GM18858 (cell line): ENCODE results near the gene PAX3.
"Not testable (repeated sequence)": the region's sequence is repeated elsewhere in the genome, so short reads cannot be mapped to it uniquely, and the experiment has no call there.

Experiments
- ATAC-seq: cut with Tn5 transposase; IDR thresholded peaks from one replicate; pipeline ENCODE4 v1.9.1; 2021; ENCODE audit not compliant: unreplicated experiment

Gene PAX3

DNA sequence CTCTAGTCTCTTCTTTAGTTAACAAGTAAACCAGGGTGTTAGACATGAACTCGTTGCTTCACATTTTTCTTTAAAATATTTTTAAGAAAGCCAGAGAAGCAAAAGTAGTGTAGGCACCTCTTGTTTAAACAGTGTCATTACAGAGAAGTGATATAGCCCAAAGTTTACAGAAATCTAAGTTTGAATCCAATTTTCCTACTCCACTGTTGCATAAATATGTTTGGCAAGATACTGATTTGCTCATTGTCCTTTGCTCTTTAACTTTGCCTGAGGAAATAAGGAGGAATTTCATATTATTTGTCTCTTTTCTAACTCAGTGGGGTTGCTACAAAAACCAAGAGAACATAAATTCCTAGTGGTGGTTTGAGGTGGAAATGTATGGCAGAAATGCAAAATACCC is 81.1 kb downstream of the PAX3 start:
- no peak for ATAC-seq

DNA sequence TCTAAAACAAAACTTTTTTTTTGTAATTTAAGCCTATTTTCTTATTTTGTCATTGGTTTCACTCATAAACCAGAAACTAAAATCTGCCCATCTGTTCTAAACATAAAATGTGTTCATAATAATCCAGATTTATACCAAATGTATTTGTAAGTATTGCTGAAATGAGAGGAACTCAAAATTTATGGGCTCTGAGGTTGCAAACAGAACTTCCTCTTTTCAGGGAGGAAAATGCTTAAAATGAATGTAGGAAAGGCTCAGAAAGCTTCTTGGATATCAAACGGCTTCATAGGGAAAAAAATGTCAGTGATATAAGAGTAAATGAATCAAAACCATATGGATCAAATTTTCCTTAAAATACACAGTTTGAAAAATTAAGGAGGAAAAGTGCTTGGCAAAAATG is 83.9 kb downstream of the PAX3 start:
- ATAC-seq: no peak

DNA sequence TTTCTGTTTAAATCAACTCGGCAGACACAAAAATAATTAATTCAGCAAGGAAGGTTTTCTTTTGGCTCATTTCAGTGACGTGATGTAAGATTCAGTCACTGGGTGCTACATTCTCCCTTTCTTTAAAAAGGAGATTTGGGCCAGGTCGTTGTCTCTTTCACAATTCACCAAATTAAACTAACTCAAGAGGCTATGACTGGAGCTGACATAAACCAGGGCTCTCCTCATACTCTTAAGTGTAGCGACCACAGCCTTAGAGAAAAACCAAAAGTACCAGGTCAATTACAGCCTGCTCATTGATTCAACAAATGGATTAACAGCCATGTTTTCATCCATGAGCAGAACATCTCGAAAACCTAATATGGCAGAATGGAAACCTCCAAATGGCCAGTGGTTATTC is 85.7 kb downstream of the PAX3 start:
- ATAC-seq: no peak

DNA sequence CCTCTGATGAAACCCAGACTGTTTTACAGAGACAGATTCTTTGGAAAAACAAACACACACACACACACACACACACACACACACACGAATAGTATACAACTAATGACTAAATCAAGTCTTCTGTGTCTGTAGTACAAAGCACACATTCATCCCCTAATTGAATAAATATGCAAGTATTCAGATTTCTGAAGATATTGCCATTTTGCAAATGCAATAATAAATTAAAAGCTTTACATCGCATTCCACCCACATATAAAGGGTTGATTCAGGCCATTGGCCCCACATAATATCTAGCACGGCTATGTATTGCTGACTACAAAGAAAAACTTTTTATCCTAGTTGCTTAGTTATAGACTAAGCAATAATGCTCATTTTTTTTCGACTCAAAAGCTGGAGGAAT is 86.2 kb downstream of the PAX3 start:
- no peak for ATAC-seq

DNA sequence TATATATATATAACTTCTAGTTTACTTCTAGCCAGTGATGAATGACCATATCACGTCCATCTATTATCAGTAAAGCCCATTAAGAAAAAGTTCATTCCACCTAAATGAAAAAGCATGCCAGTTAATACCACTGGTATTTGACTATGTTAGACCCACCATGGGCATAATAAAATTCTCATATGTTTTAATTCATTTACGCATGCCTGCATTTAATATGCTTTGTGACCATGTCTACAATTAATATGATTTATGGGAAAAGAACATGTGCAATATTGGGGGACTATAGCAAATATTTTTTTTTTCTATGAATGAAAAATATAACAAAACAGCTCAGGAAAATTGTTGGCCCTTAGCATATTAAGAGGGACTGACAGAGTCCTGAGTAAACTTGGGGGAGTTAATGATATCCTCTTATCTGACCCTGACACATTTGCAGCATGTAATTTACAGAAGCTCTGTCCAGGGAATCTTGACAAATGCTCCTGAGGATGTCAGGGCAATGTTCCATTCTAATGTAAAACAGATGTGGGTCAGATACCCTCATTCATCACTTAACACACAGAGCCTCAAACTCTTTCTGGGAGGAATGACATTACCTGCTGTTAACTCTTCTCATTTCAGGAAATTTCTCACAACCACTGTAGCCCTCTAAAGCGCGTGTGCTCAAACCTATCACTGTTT is 90.6 kb downstream of the PAX3 start:
- no peak for ATAC-seq

DNA sequence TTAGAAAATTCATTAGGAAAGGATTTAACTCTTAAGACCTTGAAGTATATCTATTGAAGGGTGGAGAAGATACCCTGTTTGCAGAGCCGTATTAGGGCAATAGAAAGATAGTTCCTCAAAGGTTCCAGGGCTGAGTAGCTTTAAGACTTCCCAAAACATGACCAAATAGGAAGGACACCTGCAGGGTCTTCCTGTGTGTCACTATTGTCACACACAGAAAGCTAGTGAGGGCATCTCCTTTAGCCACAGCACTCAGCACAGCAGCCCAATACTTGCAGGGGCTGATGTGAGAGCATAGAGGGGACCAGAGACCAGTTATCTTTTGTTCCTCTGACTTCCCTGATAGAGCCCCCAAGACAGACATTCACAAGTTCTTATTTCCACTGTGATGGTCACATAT is 93.7 kb downstream of the PAX3 start:
- ATAC-seq: no peak

DNA sequence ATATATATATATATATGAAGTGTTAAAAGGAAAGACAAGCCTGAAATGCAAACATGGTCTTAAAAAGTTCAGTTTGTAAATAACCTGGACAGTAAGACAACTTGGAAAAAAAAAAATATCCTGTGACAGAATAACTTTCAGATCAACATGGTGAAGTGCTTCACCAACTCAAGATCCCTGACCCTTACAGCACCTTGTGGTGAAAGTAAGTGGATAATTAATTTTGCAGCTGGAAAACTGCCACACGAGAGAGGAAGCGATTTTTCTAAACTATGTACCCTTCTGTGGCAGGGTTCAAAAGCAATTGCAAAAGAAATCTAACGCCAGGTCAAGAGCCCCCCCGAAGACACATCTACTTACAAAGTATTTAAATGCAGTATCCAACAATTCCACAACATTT is 95.8 kb downstream of the PAX3 start:
- no peak for ATAC-seq

DNA sequence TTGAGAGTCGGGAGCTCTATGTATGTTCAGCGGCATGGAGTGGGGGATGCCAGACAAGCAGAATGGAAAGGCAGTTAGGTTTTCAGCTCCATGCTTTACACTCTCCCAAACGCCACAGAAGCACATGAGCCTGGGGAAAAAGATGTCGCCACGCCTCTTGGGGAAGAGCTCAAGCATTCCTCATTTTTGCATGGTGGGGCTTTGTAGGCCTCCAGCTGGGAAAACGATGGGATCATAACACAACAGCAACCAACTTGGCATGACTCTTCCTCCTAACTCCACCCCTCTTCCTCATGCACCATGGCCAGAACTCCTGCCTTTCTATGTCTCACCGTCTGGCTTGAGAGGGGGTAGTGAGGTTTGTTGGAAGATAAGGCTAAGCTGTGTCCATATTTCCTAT is 102.6 kb downstream of the PAX3 start:
- no peak for ATAC-seq

DNA sequence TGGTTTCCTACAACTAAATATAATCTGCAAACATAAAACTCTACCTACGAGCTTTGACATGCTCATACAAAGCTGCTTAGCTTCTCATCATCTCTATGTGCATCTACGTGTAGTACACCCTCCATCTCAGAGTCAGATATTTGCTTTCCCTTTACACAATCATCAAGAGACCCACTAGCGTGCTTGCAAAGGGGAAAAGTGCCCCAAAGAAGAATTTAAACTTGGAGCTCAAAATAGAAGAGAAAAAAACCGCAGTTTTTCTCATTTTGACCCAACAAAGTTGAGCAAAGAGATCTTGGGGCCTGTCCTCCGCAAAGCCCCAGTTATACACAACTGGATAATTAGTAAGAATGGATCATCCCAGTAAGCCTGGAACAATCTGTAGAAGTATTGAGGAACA is 104.1 kb downstream of the PAX3 start:
- no peak for ATAC-seq

DNA sequence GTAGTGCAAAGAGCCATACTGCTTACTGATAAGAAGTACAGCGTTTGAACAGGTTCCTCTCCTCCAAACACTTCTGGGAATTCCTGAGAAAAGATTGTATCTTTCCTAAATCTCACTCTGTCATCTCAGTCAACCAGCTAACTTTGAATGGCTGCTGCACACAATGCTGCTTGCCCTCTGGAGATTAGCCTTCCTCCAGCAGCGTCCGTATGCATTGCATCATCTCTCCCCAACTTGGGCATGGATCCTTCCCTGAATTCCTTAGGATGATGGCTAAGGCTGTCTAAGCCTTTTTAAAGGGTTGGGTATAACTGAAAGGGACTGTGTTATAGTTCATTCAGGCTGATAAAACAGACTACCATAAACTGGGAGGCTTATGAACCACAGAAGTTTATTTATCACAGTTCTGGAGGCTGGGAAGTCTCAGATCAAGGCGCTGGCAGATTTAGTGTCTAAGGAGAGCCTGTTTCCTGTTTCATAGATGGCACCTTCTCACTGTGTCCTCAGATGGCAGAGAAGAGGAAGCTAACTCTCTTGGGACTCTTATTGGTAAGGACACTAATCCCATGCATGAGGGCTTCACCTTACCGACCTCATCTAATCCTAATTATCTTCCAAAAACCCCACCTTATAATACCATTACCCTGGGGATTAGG is 105.3 kb downstream of the PAX3 start:
- no peak for ATAC-seq

DNA sequence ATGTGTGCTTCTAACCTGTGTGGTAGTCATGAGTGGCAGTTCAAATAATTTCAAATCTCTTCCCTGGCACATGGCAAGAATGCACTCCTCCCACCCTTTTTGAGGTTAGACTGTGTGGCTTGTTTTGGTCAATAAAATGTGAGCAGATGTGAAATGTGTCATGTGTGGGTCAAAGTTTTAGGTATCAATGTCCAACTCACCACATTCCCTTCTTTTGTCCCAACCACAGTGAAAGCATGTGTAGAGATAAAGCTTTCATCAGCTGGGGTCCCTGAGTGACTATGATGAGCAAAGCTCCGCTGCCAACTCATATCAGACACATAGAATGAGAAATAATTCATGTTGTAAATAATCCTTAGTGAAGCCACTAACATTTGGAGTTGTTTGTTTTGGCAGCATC is 118.2 kb downstream of the PAX3 start:
- ATAC-seq: no peak

DNA sequence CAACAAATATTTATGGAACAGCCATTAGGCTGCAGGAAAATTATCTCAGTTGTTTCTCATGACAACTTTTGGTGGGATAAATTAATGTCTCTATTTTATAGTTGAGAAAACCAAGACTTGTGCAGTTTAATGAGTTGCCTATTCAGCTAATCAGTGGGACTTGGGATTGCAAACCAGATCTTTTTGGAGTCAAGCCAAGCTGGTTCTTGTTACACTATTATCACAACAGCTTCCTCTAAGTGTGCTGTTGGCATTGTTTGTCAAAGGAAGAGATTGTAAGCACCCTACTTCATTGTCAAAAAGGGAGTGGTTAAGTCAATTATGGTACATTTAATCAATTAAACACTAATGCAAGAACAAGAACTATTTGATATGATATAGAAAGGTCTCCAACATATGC is 119.2 kb downstream of the PAX3 start:
- no peak for ATAC-seq

DNA sequence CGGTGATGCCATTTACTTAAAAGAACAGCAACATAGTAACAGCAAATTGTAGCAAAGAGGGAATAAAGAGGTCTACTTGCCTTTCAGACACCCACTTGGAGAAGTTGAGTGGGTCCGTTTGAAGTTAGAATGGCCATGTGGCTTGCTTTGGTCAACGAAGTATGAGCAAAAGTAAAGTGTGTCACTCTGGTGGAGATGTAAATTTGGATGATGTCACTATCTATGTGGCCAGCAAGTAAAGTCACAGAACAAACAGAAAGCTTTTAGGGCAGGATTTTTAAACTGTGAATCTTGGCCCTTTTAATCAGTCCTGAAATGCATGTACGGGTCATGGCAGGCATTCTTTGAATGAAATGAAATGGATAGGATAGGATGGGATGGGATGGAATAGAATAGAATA is 120.3 kb downstream of the PAX3 start:
- no peak for ATAC-seq

DNA sequence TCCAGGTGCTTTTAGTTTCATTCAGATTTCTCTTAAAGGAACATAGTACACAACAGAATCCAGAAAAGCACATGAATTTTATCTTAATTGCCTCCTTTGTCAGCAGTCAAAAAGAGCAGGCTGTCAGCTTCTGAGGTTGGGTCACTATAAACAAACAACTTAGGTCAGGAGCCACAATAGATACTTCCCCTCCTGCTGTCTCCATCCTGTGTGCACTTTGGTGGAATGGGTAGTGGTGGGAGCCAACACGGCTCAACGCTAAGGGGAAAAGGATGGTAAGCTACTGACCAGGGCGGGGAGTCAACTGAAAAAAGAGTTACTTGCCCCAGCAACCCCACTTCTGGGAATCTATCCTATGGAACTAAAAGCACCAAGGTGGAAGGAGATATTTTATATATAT is 121.9 kb downstream of the PAX3 start:
- ATAC-seq: no peak

DNA sequence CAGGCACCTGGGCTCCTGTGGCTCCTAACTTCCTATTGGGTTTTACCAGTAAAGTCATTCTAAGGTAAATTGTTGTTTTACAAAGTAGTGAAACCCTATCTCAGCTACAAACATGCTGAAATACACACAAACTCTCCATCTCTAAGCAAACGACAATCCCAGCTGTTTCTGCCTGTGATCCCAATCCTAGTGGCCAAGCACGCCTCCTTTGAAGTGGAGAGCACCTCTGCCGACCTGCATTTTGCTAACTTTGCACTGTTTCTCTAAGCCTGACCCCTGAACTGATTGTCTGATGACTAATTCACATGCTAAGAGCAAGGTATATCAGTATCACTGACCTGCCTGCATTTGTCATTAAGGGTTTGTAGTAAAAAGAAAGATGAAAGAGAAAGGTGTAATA is 124.3 kb downstream of the PAX3 start:
- no peak for ATAC-seq

DNA sequence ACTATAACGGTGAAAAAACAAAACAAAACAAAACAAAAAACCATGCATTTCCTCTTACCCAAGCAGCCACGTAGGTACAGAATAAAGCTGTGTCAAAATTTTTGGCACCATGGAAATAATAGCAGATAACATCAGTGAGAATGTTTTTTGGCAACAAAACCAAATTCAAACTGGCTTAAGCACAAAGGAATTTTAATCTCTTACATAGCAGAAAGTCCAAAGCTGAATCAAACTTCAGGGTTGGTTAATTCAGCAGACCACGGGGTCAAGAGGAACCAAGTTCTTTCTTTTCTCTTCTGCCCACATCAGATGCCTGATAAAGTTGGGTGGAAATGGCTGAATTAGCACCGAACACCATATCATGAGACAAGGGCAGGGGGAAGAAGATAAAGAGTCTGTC is 129.5 kb downstream of the PAX3 start:
- no peak for ATAC-seq

DNA sequence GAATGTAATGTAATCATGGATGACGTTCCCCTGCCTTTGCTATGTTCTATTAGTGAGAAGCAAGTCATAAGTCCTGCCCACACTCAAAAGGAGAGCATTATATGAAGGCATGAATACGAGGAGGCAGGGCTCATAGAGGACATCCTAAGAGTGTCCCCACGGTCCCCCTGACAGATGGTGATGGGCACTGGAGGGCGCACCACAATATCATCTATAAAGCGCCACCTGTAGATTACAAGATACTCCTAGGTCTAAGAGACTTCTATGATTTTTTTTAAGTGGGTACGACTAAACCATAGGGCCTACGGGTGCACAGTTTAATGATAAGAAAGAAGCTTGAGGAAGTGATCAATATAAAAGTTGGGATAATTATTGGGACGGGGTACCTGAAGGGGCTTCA is 131.0 kb downstream of the PAX3 start:
- no peak for ATAC-seq

DNA sequence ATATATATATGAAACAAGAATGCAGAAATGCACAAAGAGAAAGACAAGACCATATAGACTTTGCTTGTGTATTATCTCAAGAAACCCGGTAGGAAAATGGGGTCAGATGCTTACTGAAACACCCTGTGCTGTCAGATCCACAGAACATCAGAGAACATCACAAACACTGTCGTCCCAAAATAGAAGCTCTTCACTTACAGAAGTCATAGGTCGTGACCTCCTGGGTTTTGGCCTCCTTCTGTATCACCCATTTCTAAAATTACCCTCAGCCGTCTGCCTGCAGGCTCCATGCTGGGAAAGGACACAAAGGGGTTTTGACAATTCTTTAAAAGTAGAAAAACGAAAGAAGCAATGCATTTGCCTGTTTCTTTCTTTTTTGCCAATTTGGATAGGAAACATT is 137.9 kb downstream of the PAX3 start:
- no peak for ATAC-seq

DNA sequence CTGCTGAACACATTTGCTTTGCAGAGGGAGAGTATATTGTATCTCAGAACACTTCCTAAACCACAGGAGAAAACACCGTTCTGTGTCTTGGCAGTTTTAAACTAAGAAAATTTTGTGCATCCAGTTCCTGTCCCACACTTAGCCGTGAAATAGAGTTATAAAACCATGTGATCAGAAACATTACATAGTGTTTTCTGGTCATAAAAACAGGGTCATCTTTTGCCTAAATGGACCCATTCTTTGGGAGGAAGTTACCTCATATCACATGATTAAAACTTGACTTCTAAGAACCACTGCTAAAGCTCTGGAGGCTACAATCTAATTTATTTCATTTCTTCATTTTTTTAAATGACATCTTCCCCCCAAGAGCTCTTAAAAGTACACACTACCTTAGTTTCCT is 138.7 kb downstream of the PAX3 start:
- no peak for ATAC-seq

DNA sequence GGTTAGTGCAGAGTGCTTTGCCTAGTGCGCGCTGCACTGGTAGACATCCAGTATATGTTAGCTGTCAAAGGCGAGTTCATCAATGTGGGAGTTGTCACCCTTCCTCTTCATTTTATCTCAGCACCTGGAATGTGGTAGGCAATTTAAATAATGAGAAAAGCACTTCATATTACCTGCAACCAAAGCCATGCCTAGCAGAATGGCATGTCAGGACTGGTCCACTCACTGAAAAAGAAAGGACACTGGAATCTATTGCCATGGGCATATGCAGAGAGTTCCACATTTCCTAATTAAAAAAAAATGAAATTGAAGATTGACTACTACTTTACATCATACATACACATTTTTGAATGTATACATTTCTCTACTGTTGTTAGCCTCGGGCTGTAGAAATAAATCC is 139.6 kb downstream of the PAX3 start:
- no peak for ATAC-seq

DNA sequence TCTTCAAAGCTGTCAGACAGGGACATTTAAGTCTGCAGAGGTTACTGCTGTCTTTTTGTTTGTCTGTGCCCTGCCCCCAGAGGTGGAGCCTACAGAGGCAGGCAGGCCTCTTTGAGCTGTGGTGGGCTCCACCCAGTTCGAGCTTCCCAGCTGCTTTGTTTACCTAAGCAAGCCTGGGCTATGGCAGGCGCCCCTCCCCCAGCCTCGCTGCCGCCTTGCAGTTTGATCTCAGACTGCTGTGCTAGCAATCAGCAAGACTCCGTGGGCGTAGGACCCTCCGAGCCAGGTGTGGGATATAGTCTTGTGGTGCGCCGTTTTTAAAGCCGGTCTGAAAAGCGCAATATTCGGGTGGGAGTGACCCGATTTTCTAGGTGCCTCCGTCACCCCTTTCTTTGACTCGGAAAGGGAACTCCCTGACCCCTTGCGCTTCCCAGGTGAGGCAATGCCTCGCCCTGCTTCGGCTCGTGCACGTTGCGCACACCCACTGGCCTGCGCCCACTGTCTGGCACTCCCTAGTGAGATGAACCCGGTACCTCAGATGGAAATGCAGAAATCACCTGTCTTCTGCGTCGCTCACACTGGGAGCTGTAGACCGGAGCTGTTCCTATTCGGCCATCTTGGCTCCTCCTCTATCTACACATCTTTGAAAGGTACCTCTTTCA is 143.7 kb downstream of the PAX3 start:
- not testable (repeated sequence) for ATAC-seq
